Measurements from ENCODE around the gene IFNL3. TPM values are rescaled to one million over a fixed set of nuclear protein-coding genes. Genes with fewer than 3 reads are reported as not detected.

Gene IFNL3
- total and polyA plus RNA-seq, 9 of the 15 experiments (the other 6 are each of a cell fraction or from before 2014, with no cell fraction given): not detected

- TF ChIP-seq IRF9 (tag; IDR thresholded peaks at IDR 0.05) (no peak), GTF3C2 (IDR thresholded peaks at IDR 0.05; ENCODE audit: borderline replicate concordance, extremely low read depth, insufficient read length) (peak; percentile 84), FOS (IDR thresholded peaks at IDR 0.05; ENCODE audit: extremely low read depth, insufficient read length) (no peak), NKRF (IDR thresholded peaks at IDR 0.05; ENCODE audit: borderline replicate concordance) (no peak), ARID2 (IDR thresholded peaks at IDR 0.05) (peak; percentile 87), E2F4 (CRISPR knock-in tag; IDR thresholded peaks at IDR 0.05; ENCODE audit: low read depth) (no peak), ZZZ3 (IDR thresholded peaks at IDR 0.05) (no peak), ADNP (tag; IDR thresholded peaks at IDR 0.05) (peak; percentile 85), RAD21 (CRISPR knock-in tag; conservative IDR thresholded peaks at IDR 0.05 in 1 of 2, IDR thresholded peaks at IDR 0.05 in 1 of 2) (peak; percentile 78 to 97), ZFP36 (IDR thresholded peaks at IDR 0.05; ENCODE audit: low read depth, low read length, partially characterized antibody) (peak; percentile 91), RB1 (IDR thresholded peaks at IDR 0.05; ENCODE audit: low read depth) (peak; percentile 63; the same call in 1 of the 2 replicates), CC2D1A (IDR thresholded peaks at IDR 0.05) (peak; percentile 92), SMARCA5 (IDR thresholded peaks at IDR 0.05) (peak; percentile 74; the same call in 1 of the 2 replicates), TAL1 (IDR thresholded peaks at IDR 0.05) (no peak)
These were observed 32.4 kb downstream of the IFNL3 start (continued) for GRCh38 chr19:39212375-39212742.
